Measurements from ENCODE around the gene ABHD17B. TPM values are rescaled to one million over a fixed set of nuclear protein-coding genes. Genes with fewer than 3 reads are reported as not detected.
"Not testable (repeated sequence)": the region's sequence is repeated elsewhere in the genome, so short reads cannot be mapped to it uniquely, and the experiment has no call there.

Gene ABHD17B
- total RNA-seq = 10 to 100 TPM; 13.6 to 26.3 (median 23.3) TPM

DNA sequence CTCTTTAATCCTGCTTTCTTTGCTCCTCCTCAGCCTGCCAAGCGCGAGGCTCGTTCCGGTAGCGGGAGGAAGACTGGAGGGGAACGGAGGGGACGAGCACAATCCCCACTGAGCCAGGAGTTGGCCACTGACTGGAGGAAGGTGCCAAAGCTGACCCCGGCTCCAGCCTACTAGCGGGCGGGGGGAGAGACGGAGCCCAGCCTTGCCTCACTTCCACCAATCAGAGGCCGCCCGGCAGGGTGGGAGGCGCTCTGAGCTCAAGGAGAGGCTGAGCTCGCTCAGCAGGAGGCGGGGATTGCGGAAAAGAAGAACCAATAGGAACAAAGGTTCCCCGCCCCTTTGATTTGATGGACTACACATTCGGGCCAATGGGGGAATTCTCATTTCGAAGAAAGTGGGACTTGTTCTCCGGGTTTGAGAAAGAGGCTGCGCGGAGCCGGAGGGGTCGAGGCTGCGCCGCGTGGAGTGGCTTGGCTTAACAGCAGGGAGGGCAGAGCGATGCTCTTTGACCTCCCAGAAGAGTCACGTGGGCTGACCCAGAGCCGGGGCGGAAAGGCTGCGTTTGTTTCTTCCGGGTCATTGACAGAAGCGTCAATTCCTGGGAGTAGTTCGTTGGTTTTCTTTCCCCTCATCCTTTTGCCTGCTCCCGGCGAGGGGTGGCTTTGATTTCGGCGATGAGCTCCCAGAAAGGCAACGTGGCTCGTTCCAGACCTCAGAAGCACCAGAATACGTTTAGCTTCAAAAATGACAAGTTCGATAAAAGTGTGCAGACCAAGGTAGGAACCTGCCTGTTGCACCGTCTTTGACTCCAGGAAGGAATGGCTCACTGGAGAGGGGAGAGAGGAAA lies at the start of gene ABHD17B, which contains the start of gene C9orf85:
ABHD17B (minus strand) TSS at position 133 of the 847 bp plus-strand sequence. CDS start 36,113 bp downstream, outside the sequence.
C9orf85 (plus strand) TSS at position 579 of the 847 bp plus-strand sequence; CDS start at position 675, 96 bp downstream.
- peaks cover 0 to 7% of the 10 kb centered on the region in 2 donors for H3K4me1 ChIP-seq
- no peaks in the 10 kb centered on the region for H3K27me3 ChIP-seq
- no peaks in the 10 kb centered on the region for H3K36me3 ChIP-seq
- TF ChIP-seq POLR2A (IDR thresholded peaks at IDR 0.05) = peak; percentile 80
- TF ChIP-seq, protein P1, sequence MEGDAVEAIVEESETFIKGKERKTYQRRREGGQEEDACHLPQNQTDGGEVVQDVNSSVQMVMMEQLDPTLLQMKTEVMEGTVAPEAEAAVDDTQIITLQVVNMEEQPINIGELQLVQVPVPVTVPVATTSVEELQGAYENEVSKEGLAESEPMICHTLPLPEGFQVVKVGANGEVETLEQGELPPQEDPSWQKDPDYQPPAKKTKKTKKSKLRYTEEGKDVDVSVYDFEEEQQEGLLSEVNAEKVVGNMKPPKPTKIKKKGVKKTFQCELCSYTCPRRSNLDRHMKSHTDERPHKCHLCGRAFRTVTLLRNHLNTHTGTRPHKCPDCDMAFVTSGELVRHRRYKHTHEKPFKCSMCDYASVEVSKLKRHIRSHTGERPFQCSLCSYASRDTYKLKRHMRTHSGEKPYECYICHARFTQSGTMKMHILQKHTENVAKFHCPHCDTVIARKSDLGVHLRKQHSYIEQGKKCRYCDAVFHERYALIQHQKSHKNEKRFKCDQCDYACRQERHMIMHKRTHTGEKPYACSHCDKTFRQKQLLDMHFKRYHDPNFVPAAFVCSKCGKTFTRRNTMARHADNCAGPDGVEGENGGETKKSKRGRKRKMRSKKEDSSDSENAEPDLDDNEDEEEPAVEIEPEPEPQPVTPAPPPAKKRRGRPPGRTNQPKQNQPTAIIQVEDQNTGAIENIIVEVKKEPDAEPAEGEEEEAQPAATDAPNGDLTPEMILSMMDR (IDR thresholded peaks at IDR 0.05) = no peak
- peak; percentile 76 to 90 (median 84) for TF ChIP-seq POLR2AphosphoS5 (IDR thresholded peaks at IDR 0.05)
- H3K9me3 ChIP-seq = no peaks in the 10 kb centered on the region
- H3K27ac ChIP-seq = peak within 1 kb of the TSS; percentile 89 to 91
- peak within 1 kb of the TSS; percentile 79 to 95 (median 88) for H3K4me3 ChIP-seq
- DNase-seq (ENCODE audit: low spot score in 2 of 2) = peak; percentile 97 to 99
- intact Hi-C loops (cut with DNase I; ENCODE audit: low total_unique reads) = no loop called here

DNA sequence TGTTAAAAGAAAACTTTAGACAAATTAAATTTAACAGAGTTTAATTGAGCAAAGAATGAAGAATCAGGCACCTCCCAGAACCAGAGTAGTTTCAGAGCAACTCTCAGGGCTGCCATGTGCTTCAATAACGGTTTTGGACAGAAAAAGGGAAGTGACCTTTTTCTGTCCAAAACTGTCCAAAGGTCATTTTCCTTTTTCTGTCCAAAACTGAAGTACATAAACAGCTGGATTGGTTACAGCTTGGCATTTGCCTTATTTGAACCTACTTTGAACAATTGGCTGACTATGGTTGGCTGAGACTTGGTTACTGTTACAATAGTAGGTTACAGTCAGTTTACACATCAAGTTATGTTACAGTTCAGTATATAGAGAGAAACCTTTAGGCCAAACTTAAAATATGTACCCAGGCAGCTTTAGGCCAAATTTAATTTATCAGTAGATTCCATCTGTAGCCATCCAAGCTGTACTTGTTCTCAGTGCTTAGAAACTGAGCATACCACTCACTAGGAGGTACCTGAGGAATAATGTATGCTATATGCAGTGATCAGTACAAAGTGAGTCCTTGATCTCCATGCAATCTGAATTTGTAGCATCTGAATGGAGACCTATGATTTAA lies 44.4 kb upstream of the ABHD17B start:
- H3K4me3 ChIP-seq = no peak overlapping the region
- no peaks in the 10 kb centered on the region for H3K36me3 ChIP-seq
- H3K9me3 ChIP-seq = no peaks in the 10 kb centered on the region
- no peaks in the 10 kb centered on the region for H3K4me1 ChIP-seq
- intact Hi-C loops (cut with DNase I; ENCODE audit: low total_unique reads) = no loop called here
- H3K27ac ChIP-seq = no peak overlapping the region
- no peak for DNase-seq (ENCODE audit: low spot score in 2 of 2)
- no peaks in the 10 kb centered on the region for H3K27me3 ChIP-seq
- TF ChIP-seq POLR2A (IDR thresholded peaks at IDR 0.05) (no peak), POLR2AphosphoS5 (IDR thresholded peaks at IDR 0.05) (no peak)
- TF ChIP-seq, protein P1 (IDR thresholded peaks at IDR 0.05) = no peak

DNA sequence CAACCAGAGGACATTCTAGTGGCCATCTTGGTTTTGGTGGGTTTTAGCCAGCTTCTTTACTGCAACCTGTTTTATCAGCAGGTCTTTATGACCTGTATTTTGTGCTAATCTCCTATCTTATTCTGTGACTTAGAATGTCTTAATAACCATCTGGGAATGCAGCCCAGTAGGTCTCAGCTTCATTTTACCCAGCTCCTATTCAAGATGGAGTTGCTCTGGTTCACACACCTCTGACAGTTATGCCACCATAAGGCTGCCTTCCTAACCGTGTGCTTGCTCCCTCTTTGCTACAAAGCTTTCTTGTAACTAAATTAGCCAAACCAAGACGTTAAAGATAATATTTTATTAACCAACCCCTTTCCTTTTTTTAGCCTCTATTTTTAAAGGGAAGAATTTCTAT lies 43.7 kb upstream of the ABHD17B start:
- H3K4me1 ChIP-seq; intact Hi-C loops (cut with DNase I; ENCODE audit: low total_unique reads); H3K27me3 ChIP-seq; H3K9me3 ChIP-seq; DNase-seq (ENCODE audit: low spot score in 2 of 2); H3K36me3 ChIP-seq; H3K4me3 ChIP-seq; H3K27ac ChIP-seq: not testable (repeated sequence)

DNA sequence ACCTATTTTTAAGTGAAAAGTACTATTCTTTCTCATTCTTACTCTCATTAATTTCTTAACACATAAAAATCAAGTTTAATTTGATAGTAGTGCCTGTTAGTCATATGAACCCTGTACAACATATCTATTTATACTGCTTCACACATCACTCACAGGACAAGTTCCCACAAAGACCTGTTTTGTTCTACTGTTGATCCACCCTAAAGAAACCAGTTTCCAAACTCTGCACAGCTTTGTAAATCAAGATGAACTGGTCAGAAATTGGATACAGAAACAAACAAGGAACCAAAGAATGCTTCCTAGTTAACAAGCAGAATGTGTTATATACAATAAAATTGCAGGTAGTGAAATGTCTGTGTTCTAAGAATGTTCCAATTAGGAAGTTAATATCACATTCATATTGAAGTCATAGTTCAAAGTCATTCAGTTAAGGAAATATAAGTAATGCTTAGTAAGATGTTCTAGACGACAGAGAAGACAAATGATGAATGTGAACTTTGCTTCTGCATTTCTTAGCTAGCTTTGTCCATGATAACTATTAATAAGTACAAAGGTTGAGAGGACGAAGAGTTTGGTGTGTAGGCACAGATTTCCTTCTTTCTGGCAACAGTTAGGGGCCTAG lies 33.9 kb upstream of the ABHD17B start:
- no peaks in the 10 kb centered on the region for H3K4me1 ChIP-seq
- intact Hi-C loops (cut with DNase I; ENCODE audit: low total_unique reads) = no loop called here

DNA sequence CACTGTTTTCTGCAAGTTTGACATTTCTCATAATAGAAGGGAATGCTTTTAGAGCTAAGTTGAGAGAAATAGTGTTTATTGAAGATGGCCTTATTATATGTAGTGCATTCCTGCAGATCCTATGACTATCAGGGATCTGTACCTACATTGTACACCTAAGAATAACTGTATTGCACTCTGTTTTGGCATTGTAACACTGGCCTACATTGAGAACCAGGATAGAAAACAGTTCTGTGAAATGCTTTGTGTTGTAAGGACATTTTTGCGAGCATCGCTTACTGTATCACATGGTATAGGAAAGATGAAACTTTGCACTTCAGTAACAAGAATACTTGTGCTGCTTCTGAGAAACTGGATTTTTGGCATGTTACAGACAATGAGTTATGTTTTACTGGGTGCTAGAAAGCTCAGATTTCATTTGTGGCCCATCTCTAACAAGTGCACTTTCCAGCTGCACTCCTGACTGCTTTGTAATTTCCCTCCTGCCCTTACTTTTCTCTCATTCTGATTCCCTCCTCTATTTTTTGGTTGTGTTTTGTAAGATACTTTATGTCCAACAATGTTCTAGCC lies 31.1 kb upstream of the ABHD17B start:
- no peaks in the 10 kb centered on the region for H3K27me3 ChIP-seq
- no peaks in the 10 kb centered on the region for H3K9me3 ChIP-seq
- no peak overlapping the region for H3K4me3 ChIP-seq
- H3K4me1 ChIP-seq = no peaks in the 10 kb centered on the region
- TF ChIP-seq, protein P1 (IDR thresholded peaks at IDR 0.05) = no peak
- no peak for TF ChIP-seq POLR2AphosphoS5 (IDR thresholded peaks at IDR 0.05)
- no peak for TF ChIP-seq POLR2A (IDR thresholded peaks at IDR 0.05)
- no peak for DNase-seq (ENCODE audit: low spot score in 2 of 2)
- intact Hi-C loops (cut with DNase I; ENCODE audit: low total_unique reads) = no loop called here
- H3K36me3 ChIP-seq = no peaks in the 10 kb centered on the region
- no peak overlapping the region for H3K27ac ChIP-seq

More for the DNA sequence above, 33.9 kb upstream of the ABHD17B start:
- H3K27ac ChIP-seq = peak overlapping the region in 1 of 2 donors; percentile 54
- no peaks in the 10 kb centered on the region for H3K9me3 ChIP-seq
- TF ChIP-seq POLR2AphosphoS5 (IDR thresholded peaks at IDR 0.05) (no peak), POLR2A (IDR thresholded peaks at IDR 0.05) (no peak)
- TF ChIP-seq, protein P1 (IDR thresholded peaks at IDR 0.05) = no peak
- H3K4me3 ChIP-seq = no peak overlapping the region
- H3K36me3 ChIP-seq = no peaks in the 10 kb centered on the region
- H3K27me3 ChIP-seq = no peaks in the 10 kb centered on the region
- no peak for DNase-seq (ENCODE audit: low spot score in 2 of 2)

Measured in breast epithelium (tissue), 4 donors.